Nucleus accumbens (tissue), 56 donors: Measurements from ENCODE around the gene HOXC11.
A peak's percentile ranks its signal among the peaks of the same experiment; 100 is the strongest.

Experiments
- DNase-seq, 56 donors: peaks; one replicate each; lab custom pipeline; 2025; lab: John Stamatoyannopoulos, UW

The HOXC11 gene

GRCh38 chr12:54005853-54006558, 33.1 kb downstream of the HOXC11 start:
- peak in 52 of 56 donors; percentile 5 to 87 (median 56) for DNase-seq

DNA sequence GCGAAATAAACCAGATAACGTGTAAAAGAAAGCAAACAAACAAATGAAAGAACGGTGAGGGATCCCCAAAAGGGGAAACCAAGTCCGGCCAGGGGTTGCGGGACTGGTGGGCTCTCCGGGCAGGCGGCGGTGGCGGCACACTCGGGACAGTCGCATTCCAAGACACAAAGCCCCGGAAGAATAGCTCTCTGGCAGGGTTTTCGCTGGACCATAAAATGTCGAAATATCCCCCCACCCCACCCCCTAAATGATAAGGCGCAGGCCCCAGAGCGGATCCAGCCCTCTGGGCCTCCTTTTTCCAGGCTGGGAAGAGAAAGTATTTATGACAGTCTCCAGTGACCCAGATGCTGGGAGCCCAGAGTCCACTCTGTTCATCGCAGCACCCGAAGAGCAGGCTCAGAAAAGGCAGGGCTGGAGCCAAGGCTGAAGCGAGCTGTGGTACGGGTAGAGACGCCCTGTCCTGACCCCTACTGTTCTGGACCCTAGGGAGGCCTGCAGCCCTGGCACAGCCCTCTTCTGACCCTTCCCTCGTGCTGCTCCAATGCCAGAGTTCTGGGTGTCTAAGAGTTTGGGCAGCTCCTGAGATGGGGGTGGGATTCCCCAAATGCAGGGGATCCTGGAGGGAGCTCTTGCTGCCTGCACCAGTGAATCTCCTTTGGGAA, 33.8 kb downstream of the HOXC11 start:
- no peak for DNase-seq

GRCh38 chr12:54007538-54008259, 34.8 kb downstream of the HOXC11 start:
- no peak for DNase-seq

- DNase-seq: no peak
Observed at GRCh38 chr12:54008260-54008552, 35.3 kb downstream of the HOXC11 start.

DNA sequence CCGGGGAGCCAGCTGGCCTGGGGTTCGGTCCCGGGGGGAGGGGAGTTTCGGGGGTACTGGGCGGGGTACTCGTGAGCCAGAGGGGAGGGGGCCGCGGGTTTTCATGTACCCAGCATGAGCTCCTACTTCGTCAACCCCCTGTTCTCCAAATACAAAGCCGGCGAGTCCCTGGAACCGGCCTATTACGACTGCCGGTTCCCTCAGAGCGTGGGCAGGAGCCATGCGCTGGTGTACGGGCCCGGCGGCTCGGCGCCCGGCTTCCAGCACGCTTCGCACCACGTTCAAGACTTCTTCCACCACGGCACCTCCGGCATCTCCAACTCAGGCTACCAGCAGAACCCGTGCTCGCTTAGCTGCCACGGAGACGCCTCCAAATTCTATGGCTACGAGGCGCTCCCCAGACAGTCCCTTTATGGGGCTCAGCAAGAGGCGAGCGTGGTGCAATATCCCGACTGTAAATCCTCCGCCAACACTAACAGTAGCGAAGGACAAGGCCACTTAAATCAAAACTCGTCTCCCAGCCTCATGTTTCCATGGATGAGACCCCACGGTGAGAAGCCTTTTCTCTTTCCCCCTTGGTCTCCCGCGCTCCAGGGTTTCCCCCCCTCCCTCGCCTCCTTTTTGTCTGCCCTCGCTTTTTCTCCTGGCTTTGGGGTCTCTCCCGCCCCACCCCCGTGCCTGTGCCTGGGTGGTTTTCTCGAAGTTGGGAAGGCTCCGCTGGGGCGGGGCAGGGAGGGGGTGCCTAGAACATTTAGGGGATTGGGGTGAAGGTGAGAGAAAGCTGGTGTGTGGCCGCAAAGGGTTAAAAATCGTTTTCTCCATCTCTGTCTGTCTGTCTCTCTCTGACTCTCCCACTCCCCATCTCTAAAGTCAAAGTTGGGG, 36.5 kb downstream of the HOXC11 start:
- DNase-seq: no peak

GRCh38 chr12:54010053-54010971, 37.4 kb downstream of the HOXC11 start:
- no peak for DNase-seq

GRCh38 chr12:54010972-54011664, 38.2 kb downstream of the HOXC11 start:
- DNase-seq: no peak

DNA sequence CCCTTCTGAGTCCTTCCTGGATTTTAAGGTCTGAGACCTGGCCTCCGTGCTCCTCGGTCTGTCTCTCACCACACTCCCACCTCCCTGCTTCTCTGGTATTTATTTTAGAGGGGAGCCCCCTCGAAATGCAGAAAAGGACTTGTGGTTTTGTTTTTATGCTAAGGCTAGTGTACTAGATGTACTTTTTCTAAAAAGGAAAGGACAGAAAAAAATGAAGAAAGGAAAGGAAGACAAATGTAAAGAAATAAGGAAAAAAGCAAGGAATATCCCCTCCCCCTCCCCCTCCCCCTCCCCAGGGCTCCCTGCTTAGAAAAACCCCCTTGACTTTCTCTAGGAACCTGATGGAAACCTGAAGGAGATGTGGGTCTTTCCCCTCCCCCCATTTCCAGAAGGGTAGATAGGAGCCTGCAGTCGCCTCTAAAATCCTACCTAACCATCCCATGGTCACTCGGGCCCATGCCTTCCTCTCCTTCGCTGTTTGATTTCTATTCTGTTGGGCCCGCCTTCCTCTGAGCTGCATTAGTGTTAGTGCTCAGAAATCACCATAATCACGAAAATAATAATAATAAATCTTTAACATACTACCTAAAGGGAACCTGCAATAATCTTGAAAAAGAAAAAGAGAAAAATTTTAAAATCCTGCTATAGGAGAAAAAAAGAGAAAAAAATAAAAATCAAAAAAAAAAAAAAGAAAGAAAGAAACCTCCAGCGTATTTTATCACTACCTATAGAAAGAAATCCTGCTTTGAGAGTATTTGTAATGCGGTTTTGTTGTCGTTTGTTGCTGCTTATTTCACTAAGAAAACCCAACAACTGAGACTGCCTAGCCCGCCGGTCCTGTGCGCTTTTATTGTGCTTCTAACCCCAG, 39.0 kb downstream of the HOXC11 start:
- DNase-seq: no peak

DNA sequence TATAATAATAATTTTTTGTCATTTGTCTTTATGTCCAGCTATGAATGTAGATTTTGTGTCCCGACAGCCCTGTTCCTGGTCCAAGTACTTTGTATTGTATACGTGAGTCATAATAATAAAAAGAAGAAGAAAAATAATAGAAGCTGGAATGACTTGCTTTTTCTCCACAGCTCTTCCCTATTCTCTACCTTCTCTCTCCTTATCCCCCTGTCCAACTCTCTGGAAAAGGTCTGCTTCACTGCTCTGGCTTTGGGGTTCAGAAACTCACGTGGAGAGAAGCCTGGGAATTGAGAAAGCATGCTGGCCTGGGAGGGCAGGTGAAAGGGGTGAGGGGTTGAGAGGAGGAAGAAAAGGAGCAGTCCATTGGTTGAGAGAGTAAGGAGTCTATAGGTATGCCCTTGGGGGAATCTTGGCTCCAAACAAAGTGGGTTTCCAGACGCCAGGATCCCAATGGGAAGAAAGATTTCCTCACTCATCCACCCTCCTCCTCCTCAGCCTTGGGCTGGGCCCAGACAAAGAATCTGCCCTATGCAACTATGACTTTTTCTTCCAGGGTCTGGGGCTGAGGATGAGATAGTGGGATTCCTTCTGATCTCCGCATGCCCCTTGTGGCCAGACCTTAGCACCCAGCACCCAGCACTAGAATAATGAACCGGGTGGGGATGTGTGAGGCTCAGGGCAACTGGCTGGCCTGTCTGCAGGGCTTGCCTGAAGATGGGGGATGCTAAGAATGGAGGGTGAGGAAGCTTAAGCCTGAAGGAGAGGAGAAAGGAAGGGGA, 39.9 kb downstream of the HOXC11 start:
- DNase-seq: no peak

DNA sequence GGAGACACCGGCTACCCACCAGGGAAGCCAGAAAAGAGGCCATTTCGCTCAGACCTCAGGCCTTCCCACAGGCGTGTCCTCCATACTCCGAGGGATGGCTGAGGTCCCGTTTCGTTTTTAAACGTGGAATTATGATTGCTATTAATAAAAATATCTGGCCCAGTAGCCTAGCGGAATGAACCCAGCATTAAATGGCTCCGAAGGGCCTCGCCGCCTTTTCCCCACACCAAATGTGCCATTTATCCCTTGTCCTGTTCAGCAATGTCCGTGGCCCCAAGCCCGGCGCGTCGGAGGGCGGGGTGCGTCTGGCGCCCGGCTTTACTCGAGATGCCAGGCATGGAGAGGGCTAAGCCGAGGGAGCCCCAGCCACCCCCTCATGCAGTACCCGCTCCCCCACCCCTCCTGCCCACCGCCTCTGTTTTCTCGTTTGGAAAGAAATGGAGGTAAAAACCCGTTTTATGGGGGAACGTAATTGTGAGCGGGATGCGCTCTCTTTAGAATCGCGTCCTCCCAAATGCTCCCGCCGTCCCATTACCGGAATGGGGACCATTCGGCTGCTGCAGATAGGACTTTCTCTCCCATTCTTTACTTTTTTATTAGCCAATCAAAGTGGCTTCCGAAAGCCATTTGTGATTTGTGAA, 41.6 kb downstream of the HOXC11 start:
- no peak for DNase-seq

DNA sequence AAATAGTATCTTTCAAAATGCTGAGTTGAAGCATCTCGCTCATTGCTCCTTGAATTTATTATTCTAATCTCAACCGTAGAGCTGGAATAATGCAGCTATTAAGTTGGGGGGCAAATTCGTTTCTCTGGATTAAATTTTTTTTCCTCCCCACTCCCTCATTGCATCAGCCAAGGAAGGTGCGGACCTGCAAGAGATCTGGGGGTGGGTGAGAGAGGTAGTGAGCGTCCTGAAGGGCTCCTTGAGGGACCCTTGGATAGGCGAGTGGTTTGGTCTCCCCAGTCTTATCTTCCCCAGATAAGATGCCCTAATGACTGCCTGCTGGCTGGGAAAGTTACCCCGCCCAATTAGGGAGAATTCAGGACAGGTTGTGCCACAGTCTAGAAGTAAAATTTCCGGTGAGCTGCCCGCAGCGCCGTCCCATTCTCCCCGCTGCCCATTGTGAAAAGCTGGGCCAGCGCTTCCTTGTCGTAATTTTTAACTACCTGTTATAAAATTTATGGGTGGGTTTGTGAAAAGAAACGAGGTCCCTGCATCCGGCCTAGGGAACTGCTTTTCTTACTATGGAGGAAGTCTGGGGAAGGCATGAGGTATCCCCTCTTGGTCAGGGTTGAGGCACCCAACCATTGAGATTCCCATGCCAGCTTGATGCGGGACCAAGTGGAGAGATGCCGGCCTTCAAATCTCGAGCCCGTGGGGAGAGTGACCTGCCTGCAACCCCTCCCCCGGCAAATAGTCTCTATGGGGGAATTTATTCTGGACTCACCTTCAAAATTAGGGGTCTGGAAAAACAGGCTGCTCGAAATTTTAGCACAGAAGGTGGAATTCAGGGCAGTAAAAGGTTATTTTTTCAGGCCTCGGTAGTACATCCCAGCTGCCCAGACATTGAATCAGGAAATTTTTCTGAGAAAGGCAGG, 42.3 kb downstream of the HOXC11 start:
- no peak for DNase-seq

DNA sequence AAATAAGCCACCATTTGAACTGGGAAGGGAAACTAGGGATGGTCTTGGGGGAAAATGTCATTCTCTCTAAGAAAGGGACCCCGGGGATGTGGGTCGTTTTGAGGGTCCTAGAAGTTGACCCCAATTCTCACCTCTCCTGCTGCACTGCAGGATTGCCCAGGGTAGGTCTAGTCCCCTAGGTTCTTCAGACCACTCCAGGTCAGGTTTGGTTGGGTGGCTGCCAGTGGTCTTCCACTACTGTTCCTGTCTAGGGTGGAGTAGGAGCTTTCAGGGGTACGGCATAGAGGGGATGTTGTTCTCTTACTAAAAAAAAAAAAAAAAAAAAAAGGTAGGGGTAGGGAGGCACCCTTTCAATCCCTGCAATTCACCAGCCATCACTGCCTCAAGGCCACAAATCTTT, 43.1 kb downstream of the HOXC11 start:
- no peak for DNase-seq

GRCh38 chr12:54016478-54016964, 43.6 kb downstream of the HOXC11 start:
- no peak for DNase-seq

GRCh38 chr12:54017027-54017788, 44.3 kb downstream of the HOXC11 start:
- DNase-seq: no peak
